Astrocyte of the cerebellum (primary cell): ENCODE data around the gene NPIPB8.
A peak's percentile ranks its signal among the peaks of the same experiment; 100 is the strongest.
"Not testable (repeated sequence)": the region's sequence is repeated elsewhere in the genome, so short reads cannot be mapped to it uniquely, and the experiment has no call there.

Source experiments
- DNase-seq: peaks from one replicate; pipeline ENCODE4 v3.0.0-alpha.2; 2011; ENCODE audit warnings: low read depth
- H3K4me3 ChIP-seq: 2 replicates; pipeline ENCODE4 v1.5.1; 2011; ENCODE audit warnings: mild to moderate bottlenecking, low read depth, low read length, moderate library complexity
- in situ Hi-C: cut with HindIII; loops from 2 replicates; pipeline ENCODE4 v1.10.0; 2017; ENCODE audit warnings: low sequenced_read_pairs
- TF ChIP-seq, protein P1 (sequence below): IDR thresholded peaks from 2 replicates; pipeline ENCODE4 v1.5.1; 2012; ENCODE audit warnings: low read length, low read depth, moderate library complexity, mild to moderate bottlenecking; ENCODE audit errors: missing control alignments

Gene NPIPB8

GRCh38 chr16:28609631-28610594 lies 28.0 kb upstream of the NPIPB8 start, which contains the start of gene SULT1A1:
Gene SULT1A1, minus strand, starts transcription at chr16:28610044. Its CDS starts 1,189 bp downstream, at chr16:28608855.
- in situ Hi-C loops = loop anchor here (5.0 kb wide), 1 partner anchor 68 kb away; no protein-coding TSS in a partner anchor
- no peak for DNase-seq
- TF ChIP-seq, protein P1, sequence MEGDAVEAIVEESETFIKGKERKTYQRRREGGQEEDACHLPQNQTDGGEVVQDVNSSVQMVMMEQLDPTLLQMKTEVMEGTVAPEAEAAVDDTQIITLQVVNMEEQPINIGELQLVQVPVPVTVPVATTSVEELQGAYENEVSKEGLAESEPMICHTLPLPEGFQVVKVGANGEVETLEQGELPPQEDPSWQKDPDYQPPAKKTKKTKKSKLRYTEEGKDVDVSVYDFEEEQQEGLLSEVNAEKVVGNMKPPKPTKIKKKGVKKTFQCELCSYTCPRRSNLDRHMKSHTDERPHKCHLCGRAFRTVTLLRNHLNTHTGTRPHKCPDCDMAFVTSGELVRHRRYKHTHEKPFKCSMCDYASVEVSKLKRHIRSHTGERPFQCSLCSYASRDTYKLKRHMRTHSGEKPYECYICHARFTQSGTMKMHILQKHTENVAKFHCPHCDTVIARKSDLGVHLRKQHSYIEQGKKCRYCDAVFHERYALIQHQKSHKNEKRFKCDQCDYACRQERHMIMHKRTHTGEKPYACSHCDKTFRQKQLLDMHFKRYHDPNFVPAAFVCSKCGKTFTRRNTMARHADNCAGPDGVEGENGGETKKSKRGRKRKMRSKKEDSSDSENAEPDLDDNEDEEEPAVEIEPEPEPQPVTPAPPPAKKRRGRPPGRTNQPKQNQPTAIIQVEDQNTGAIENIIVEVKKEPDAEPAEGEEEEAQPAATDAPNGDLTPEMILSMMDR = no peak
- no peak within 1 kb of the TSS for H3K4me3 ChIP-seq

GRCh38 chr16:28610595-28611191 lies 27.2 kb upstream of the NPIPB8 start:
- no peak for DNase-seq
- H3K4me3 ChIP-seq = no peak overlapping the region
- TF ChIP-seq, protein P1 = no peak
- in situ Hi-C loops = loop anchor here (5.0 kb wide), 1 partner anchor 68 kb away; no protein-coding TSS in a partner anchor

- in situ Hi-C loops = loop anchor here (5.0 kb wide), 1 partner anchor 70 kb away; no protein-coding TSS in a partner anchor
- DNase-seq, H3K4me3 ChIP-seq: not testable (repeated sequence)
These were observed 25.2 kb upstream of the NPIPB8 start for GRCh38 chr16:28612359-28613280.

- H3K4me3 ChIP-seq, DNase-seq: not testable (repeated sequence)
- in situ Hi-C loops = loop anchor here (5.0 kb wide), 1 partner anchor 72 kb away; no protein-coding TSS in a partner anchor
These were observed 24.0 kb upstream of the NPIPB8 start for GRCh38 chr16:28613912-28614311.

- in situ Hi-C loops = loop anchor here (5.0 kb wide), 1 partner anchor 72 kb away; no protein-coding TSS in a partner anchor
- not testable (repeated sequence) for H3K4me3 ChIP-seq, DNase-seq
These were observed 23.3 kb upstream of the NPIPB8 start for GRCh38 chr16:28614561-28614960.

- DNase-seq, in situ Hi-C loops, H3K4me3 ChIP-seq: not testable (repeated sequence)
- TF ChIP-seq, protein P1 = peak; percentile 67
These were observed 22.2 kb upstream of the NPIPB8 start for GRCh38 chr16:28615486-28616223.

- DNase-seq, in situ Hi-C loops, H3K4me3 ChIP-seq: not testable (repeated sequence)
These were observed 21.7 kb upstream of the NPIPB8 start for GRCh38 chr16:28616224-28616577.

DNA sequence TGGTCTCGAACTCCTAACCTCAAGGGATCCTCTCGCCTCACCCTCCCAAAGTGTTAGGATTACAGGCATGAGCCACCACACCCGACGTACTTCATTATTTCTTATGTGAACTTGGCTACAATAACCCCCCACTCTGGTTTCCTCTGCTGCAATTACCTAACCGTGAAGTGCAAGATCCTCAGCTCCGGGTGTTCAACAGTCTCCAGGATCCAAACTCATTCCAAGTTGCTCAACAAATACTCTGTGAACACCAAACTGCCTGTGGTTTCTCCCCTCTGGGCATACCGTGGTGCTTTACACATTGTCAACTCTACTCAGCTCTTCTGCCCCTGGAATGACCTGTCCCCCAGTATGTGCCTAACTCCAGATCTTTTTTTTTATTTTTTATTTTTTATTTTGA lies 21.2 kb upstream of the NPIPB8 start:
- no peak for DNase-seq
- in situ Hi-C loops = no loop called here
- no peak overlapping the region for H3K4me3 ChIP-seq
- TF ChIP-seq, protein P1 = no peak
